Vagina (tissue), 2 donors: Measurements from ENCODE around the gene HCK.

Experiments used
- CTCF ChIP-seq, 3 experiments: fragments of 450-650 bp in 2 of 3; fragments of 200-600 bp in 1 of 3; sonication (generic) in 1 of 3; IDR thresholded peaks; one replicate each; pipeline ENCODE4 v1.5.1; 2017 to 2019; ENCODE audit warnings: antibody characterized with exemption in 3 of 3, mild to moderate bottlenecking in 2 of 3, moderate library complexity in 2 of 3
- POLR2A ChIP-seq, 2 donors: fragments of 450-650 bp; IDR thresholded peaks; one replicate each; pipeline ENCODE4 v1.6.1; 2017; ENCODE audit warnings: antibody characterized with exemption in 2 of 2, mild to moderate bottlenecking in 2 of 2, moderate library complexity in 2 of 2
- POLR2AphosphoS5 ChIP-seq, 2 donors: sonication (generic); formaldehyde crosslinking; IDR thresholded peaks; one replicate each; pipeline ENCODE4 v1.9.0; 2017; ENCODE audit warnings: antibody characterized with exemption in 2 of 2, mild to moderate bottlenecking in 2 of 2, low read depth in 1 of 2; ENCODE audit not compliant: insufficient read depth in 1 of 2

GRCh38 chr20:32139947-32140346 lies 87.9 kb downstream of the HCK start:
- TF ChIP-seq CTCF (IDR thresholded peaks at IDR 0.05) (no peak), POLR2A (IDR thresholded peaks at IDR 0.05) (no peak), POLR2AphosphoS5 (IDR thresholded peaks at IDR 0.05; ENCODE audit: insufficient read depth in 1 of 2, low read depth in 1 of 2) (no peak)
